DOHH2 (cell line): ENCODE results near the gene RNF223.

Source experiments
- CTCF ChIP-seq: fragments of 200-600 bp; sonication (generic); IDR thresholded peaks from one replicate; pipeline ENCODE4 v1.5.1; 2014; ENCODE audit warnings: antibody characterized with exemption, mild to moderate bottlenecking, low read depth, low read length; ENCODE audit not compliant: poor library complexity, severe bottlenecking
- EZH2phosphoT487 ChIP-seq: fragments of 200-600 bp; sonication (generic); IDR thresholded peaks from 2 replicates; pipeline ENCODE4 v1.6.1; 2017; ENCODE audit warnings: borderline replicate concordance, mild to moderate bottlenecking, antibody characterized with exemption, low read length, moderate library complexity, mixed read lengths

- no peak for TF ChIP-seq CTCF
- no peak for TF ChIP-seq EZH2phosphoT487
These were observed 32.2 kb downstream of the RNF223 start for GRCh38 chr1:1041873-1042272.
